ENCODE results near the gene RAD50.
A peak's percentile ranks its signal among the peaks of the same experiment; 100 is the strongest.
"Not testable (repeated sequence)": the region's sequence is repeated elsewhere in the genome, so short reads cannot be mapped to it uniquely, and the experiment has no call there.

The RAD50 gene

DNA sequence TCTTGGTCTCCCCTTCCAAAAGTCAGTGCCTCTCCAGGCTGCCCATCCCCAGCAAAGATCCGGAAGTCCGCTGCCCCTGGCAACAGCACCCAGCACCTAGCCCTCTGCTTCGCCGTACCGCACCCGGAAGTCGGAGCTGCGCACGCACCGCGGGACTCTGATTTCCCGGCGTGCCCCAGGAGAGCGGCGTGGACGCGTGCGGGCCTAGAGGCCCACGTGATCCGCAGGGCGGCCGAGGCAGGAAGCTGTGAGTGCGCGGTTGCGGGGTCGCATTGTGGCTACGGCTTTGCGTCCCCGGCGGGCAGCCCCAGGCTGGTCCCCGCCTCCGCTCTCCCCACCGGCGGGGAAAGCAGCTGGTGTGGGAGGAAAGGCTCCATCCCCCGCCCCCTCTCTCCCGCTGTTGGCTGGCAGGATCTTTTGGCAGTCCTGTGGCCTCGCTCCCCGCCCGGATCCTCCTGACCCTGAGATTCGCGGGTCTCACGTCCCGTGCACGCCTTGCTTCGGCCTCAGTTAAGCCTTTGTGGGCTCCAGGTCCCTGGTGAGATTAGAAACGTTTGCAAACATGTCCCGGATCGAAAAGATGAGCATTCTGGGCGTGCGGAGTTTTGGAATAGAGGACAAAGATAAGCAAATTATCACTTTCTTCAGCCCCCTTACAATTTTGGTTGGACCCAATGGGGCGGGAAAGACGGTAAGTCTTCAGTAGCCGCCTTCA lies at the start of gene RAD50:
RAD50 (plus strand) TSS at position 215 of the 715 bp plus-strand sequence; CDS start at position 563, 348 bp downstream.
- peak; percentile 92 for DNase-seq

DNA sequence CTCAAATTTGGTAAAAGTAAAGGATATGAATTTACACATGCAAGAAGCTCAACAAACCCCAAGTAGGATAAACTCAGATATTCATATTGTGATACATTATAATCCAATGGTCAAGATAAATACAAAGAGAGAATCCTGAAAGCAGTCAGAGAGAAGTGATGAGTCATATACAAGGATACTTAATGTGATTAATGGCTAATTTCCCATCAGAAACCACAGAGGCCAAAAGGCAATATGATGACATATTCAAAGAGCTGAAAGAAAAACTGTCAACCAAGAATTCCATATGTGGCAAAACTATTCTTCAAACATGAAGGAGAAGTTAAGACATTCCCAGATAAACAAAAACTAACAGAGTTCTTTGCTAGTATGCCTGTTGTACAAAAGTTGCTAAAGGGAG lies 46.7 kb upstream of the RAD50 start:
- DNase-seq, result no peak

DNA sequence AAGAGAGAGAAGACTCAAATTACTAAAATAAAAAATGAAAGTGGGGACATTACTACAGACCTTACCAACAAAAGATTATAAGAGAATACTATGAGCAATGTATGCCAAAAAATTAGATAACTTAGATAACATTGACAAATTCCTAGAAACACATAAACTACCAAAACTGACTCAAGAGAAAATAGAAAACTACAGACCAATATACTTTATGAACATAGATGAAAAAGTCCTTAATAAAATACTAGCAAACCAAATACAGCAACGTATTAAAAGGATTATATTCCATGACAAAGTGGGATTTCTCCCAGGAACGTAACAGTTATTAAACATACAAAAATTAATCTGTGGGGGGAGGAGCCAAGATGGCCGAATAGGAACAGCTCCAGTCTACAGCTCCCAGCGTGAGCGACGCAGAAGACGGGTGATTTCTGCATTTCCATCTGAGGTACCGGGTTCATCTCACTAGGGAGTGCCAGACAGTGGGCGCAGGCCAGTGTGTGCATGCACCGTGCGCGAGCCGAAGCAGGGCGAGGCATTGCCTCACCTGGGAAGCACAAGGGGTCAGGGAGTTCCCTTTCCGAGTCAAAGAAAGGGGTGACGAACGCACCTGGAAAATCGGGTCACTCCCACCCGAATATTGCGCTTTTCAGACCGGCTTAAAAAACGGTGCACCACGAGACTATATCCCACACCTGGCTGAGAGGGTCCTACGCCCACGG lies 43.0 kb upstream of the RAD50 start:
- DNase-seq, result not testable (repeated sequence)

GRCh38 chr5:132522067-132522466 lies 34.7 kb upstream of the RAD50 start:
- DNase-seq, result not testable (repeated sequence)

DNA sequence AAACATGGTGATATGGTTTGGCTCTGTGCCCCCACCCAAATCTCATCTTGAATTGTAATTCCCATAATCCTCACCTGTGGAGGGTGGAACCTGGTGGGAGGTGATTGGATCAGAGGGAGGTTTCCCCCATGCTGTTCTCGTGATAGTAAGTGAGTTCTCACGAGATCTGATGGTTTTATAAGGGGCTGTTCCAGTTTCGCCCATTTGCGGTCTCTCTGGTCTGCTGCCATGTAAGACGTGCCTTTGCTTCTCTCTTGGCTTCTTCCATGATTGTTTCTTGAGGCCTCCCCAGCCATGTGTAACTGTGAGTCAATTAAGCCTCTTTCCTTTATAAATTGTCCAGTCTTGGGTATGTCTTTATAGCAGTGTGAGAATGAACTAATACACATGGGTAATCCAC lies 31.9 kb upstream of the RAD50 start:
- DNase-seq, result not testable (repeated sequence)

GRCh38 chr5:132525299-132525724 lies 31.5 kb upstream of the RAD50 start:
- no peak for DNase-seq

DNA sequence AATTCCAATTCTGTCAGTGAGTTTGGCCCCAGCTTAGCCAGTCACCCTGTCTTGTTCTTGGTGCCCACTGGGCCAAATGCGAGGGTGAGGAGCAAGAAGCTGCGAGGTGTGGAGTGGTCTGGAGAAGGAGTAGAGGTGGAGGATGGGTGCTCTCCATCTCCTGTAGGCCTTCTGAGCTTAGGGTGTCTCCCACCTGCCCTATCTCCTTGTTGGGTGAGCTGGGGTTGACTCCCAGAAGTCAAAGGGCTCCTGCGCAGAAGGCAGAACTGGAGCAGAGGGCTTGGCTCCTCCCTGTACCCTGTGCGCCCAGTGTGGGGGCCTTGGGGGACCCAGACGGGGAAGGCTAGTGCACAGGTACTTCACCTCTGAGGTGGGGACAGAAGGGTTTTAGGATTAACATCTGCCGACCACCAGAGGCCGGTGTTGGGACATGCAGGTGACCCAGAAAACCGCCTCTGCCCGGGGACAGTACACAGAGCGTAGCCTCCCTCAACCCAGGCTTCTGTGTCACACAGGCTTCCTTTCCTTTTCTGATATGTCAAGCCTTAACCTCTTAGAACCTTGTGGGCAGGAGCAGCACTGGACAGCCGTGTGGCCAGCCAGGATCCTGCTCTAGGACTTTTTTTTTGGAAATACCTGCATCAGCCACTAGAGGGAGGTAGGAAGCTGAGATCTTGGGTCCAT lies 30.3 kb upstream of the RAD50 start:
- no peak for DNase-seq

GRCh38 chr5:132526974-132527564 lies 29.7 kb upstream of the RAD50 start:
- DNase-seq, result no peak

GRCh38 chr5:132528021-132528420 lies 28.8 kb upstream of the RAD50 start:
- DNase-seq, result no peak

DNA sequence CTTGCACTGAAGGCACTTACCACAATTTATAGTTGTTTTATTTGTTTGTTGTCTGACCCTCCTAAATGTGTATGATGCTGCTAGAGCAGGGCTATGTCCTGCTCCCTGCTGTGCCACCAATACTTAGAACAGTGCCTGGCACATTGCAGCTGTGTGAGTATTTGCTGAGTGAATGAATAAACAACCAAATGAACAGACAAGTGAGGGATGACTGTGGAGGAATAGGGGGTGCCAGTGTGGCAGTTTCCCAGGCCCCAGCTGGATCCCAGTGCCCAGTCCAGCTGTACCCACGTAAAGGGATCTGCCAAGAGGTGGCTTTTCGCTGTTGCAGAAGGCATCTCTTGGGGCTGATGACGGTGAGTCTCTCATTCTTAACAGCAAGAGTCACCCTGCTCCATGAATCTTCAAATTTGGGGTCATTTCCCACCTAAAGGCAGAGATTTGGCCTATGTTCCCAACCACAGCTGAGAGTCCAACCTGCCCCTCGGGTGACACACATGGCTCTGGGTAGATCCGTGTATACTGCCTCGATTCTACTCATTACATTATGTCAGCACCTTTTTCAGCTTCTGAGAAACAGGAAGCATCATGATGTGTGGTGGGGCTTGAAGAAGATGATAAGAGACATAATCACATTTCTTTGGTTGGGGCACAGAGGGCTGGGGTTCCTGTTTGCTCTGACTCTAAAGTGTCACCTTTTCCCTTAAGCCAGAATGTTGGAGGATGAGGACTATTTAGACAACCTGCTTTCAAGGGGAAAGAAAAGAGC lies 27.7 kb upstream of the RAD50 start:
- no peak for DNase-seq

GRCh38 chr5:132530946-132531345 lies 25.8 kb upstream of the RAD50 start:
- no peak for DNase-seq

DNA sequence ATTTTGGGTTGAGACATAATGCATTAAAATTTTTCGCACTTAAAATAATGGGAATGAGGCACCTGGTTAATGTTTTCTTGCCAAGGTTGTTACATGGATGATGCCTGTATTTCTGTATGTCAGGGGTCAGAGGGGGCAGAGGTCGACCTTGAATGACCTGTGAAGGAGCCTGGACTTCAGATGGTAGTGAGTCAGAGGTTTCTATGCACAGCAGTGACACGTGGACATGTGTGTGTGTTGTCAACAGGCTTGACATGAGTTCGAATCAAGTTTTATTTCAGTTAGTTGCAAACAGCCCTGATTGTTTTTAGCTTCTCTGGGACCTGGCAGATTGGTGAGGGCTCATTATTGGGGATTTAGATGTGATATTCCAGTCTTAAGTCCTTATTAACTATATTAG lies 17.1 kb upstream of the RAD50 start:
- DNase-seq, result no peak

- no peak for DNase-seq
Measured at GRCh38 chr5:132540149-132540548, 16.6 kb upstream of the RAD50 start.

- DNase-seq, result no peak
Measured at GRCh38 chr5:132540764-132541163, 16.0 kb upstream of the RAD50 start.

DNA sequence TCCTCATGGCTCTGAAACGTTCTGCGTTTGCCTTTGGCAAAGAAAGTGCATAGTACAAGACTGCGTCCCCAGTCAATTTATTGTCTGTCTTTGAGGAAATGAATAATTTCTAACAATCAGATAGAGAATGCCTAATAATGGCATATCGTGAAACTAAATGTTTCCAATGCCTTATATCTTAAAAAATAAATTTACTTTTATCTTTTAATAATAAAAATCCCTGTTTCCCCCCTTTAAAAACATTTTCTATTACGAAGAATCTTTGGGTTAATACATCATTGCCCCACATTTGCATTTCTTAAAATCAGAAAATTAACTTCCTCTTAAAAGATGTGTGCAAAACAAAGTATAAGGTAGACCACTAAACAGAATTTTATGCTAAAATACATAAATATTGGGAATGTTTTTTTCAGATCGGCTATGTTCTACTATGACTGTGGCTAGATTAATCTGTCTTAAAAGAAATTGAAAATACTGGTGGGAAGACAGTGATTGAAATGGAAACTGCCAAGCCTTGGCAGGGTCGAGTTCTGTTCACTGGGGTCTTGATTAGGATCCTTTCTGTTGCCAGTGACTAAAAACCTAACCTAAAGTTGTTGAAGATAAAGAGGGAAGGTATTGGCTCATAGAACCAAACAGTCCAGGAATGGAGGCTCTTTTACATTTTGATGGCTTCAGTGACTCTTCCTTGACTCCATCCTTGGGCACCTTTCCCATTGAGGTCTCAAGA lies 13.1 kb upstream of the RAD50 start, which contains the start of gene IL5:
IL5 (minus strand) TSS at position 51 of the 730 bp plus-strand sequence; CDS start at position 7, 44 bp downstream.
- no peak for DNase-seq

GRCh38 chr5:132546108-132546507 lies 10.7 kb upstream of the RAD50 start:
- no peak for DNase-seq

DNA sequence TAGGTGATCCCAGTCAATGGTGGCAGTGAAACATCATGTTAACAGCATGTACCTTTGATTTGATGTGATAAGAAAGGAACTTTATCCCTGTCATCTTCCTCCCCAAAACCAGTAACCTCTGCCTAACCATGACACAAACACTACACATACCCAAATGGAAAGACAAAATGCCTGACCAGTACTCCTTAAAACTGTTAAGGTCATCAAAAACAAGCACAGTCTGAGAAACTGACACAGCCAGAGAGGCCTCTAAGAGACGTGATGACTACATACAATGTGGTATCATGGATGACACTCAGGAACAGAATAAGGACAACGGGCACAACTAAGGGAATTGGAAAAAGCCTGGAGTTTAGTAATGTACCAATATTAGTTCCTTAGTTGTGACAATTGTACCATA lies 9.5 kb upstream of the RAD50 start:
- DNase-seq, result no peak

DNA sequence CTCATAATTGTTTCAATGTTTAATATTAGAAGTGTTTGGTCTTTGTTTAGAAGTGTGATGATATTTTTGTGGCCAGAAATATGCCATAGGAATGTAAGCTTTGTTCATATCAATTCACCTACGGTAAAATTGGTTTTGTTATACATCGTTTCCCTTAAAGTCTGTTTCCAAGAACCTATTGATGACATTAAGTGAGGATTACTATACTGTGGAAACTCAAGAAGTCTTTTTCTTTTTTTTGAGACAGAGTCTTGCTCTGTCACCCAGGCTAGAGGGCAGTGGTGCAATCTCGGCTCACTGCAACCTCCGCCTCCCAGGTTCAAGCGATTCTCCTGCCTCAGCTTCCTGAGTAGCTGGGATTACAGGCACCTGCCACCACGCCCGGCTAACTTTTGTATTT lies 7.9 kb upstream of the RAD50 start:
- not testable (repeated sequence) for DNase-seq

DNA sequence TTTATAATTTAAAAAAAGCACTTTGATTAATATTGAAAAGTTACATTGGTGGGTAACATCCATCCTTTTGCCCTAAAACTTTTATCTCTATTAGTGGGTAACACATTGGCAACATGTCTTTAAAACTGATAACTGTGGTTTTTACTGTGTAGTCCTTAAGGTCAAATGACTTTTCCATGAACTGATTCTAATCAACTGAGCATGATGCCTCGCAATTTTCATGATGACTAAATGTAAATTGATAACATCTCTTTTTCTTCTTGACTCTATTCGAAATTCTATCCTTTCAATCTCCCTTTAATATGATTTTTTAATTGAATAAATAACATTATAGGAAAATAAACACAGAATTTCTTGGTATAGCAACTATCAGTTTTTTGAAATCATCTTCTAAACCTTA lies 7.2 kb upstream of the RAD50 start:
- no peak for DNase-seq

DNA sequence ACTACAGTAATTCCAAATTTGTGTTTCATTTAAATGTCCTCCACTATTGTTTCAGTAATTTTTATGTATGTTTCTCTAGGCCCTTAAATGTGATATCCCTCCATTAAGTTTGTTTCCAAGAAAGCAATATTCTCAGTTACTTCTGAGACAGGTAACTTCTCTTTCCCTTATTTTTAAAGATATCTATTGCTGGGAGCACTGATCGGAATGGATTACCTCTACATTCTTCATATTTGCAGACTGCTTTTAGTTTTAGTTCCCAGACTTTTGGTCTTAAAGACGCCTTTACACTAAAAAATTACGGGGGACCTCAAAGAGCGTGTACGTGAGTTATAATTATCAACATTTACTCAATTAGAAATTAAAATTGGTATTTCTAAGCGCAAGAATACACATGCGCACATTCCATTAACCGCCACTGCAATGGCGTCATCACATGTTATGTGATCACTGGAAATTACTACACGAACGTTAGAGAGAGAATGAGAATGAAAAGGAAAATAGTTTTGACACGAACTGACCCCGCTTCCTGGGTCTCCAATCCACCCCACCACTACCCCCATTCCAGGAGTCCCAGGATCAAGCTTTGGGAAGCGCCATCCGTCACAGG lies 519 bp upstream of the RAD50 start:
- DNase-seq, result no peak

- no peak for DNase-seq
Measured at GRCh38 chr5:132557478-132558172, 848 bp downstream of the RAD50 start.

Data from CD4-positive, alpha-beta T cell treated with Interleukin-15 for 1 hour (primary cell).